HG02938 (cell line): Measurements from ENCODE around the gene SPSB4.

ENCODE experiments used
- ATAC-seq: cut with Tn5 transposase; IDR thresholded peaks from one replicate; pipeline ENCODE4 v1.9.1; 2021; ENCODE audit warnings: mild to moderate bottlenecking, moderate library complexity; ENCODE audit not compliant: unreplicated experiment

The SPSB4 gene

DNA sequence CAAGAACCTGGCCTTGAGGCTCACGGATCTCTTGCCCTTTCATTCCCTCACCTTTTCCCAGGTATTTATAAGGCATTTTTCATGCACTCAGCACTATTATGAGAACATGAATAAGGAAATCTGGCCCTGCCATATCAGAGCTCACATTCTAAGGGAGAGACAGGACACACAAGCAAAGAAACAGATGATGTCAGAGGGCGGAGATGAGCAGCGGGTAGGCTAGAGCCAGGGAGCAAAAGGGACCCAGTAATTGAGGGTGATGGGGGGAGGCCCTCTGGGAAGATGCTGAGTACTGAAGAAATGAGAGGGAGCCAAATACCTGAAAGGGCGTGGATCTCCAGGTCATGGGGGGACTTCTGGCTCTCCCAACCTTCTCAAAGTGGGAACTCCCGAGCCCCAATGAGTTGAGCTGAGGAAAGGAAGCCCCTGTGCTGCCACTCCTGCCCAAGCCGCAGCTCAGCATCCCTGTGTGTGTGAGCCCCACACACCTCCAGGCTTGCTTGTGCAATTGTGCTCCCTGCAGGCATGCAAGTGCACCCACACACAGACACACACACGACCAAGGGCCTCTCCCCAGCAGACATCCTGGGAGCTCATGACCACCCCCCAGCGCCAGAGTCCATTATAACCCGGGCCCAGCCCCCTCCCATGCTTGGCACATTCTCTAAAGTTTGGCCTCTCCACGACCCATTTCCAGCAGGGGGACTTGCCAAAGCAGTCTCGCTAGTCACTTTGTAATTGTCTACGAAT is 99.1 kb downstream of the SPSB4 start:
- ATAC-seq = no peak

DNA sequence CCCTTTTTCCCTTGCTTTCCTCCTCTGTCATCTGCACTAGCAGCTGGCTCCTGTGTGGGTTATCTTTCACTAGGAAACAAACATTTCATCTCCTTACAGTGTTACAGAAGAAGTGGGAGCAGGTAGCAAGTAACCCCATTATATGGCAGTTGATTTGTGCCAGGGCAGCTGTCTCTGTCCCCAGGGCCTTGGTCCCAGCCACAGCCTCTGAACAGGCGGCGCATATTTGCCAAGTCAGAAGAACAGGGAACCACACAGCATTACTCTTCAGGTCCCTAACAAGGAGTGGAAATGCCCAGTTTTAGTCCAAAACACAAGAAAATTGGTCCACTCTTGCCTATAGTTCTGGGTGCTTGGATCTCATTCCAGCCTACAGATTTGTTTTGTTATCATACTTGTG is 99.8 kb downstream of the SPSB4 start:
- no peak for ATAC-seq

DNA sequence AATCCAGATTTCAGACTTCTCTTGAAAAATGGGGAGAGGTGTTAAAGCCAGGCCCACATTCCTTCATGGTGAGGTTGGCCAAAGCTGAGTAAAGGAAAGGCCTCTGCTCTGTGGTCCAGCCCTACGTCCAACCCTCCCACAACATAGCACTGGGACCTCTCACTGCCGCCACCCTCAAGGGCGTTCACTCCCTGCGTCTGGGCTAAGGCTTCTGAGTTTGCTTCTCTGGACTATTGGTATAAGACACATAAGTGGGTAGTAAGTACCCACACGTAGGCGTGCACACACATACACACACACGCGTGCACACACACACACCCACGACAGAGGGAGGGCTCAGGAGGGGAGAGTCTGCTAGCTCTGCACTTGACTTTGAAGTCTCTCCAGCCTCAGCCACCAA is 100.3 kb downstream of the SPSB4 start:
- ATAC-seq = no peak

DNA sequence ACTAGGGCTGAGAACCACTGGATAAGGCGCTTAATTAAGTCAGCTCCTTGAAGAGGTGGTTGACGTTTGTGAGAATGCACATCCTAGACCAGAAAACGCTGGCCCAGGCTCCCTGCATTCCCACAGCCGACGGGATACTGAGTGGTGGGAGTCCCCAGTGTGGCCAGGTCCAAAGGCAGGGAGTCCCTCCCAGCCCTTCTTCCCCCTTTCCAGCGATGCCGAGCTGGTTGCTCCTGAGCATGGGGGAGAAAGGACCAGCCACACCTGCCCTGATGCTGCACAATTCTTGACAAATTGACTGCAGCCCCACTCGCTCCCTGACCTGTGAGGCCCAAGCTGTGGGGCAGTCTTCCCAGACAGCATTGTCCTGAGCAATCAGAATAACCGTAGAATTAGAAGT is 101.0 kb downstream of the SPSB4 start:
- no peak for ATAC-seq

DNA sequence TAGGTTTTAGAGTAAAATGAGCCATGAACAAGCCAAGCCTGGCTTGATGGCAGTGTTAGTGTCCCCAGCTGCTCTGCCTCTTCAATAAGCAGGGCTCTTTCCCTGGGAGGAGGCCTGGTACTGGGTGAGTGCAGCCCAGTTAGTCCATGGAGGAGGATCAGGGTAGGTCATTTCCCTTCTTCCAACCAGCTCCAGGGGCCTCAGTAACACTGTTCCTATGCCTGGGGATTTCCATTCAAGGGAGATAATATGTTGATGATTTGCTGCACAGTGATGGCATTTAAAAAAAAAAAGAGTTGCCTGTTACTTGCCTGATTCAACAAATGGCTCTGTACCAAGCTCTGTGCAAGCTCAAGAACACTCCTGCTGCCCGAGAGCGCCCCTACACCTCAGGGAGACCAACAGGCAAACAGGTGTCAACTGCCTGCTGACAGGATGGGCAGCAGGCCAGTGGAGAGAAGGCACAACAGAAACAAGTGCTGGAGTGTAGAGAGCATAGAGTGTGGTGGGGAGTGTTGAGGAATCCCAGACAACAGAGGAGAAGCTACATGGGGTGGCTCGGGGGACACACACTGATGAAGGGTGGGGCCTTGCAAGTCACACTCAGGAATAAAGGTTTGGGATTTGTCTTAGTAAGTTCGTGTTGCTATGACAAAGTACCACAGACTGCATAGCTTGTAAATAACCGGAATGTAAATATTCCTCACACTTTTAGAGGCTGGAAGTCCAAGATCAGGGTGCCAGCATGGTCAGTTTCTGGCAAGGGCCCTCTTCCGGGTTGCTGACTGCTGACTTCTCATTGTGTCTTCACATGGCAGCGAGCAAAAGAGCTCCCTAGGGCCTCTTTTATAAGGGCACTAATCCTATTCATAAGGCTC is 101.9 kb downstream of the SPSB4 start:
- ATAC-seq = no peak

DNA sequence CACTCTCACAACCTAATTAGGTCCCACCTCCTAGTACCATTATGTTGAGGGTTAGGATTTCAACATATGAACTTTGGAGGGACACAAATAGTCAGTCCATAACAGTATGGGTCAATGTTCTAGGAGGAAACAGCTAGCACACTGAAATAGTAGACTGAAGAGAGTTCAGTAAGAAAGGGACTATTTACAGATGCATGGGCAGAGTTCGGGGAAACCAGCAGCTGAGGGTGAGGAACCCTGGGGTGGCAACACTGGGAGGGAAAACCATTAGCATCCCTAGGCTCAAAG is 102.5 kb downstream of the SPSB4 start:
- no peak for ATAC-seq

DNA sequence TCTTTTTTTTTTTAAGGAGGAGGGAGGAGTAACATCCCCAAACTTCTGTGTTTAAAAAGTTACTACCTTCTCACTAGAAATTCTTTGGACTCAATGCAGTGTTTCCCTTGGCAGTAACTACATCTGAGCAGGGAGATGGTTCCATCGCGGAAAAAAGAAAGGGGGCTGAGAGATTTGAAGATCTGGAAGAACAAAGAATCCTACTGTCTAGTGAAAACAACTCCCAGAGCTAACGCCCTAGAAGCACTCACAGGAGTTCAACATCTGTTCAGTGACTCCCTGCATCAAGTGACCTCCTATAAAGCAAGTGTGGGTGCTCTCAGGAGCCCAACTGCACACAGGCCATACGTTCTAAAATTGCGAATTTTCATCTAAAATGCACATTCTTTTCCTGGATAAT is 113.7 kb downstream of the SPSB4 start:
- ATAC-seq = no peak

DNA sequence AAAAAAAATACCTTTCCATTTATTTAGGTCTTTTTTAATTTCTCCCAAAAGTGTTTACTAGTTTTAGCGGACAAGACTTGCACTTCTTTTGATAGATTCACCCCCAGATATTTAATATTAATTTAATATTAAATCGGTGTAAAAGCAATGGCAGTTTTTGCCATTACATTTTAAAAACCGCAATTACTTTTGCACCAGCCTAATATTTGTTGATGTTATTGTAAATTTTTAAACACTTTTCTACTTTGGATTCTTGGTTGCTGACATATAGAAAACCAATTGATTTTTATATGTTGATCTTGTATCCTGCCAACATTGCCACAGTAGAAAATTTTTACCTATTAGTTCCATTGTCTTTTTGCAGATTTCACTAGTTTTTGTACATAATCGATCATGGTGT is 116.5 kb downstream of the SPSB4 start:
- no peak for ATAC-seq

DNA sequence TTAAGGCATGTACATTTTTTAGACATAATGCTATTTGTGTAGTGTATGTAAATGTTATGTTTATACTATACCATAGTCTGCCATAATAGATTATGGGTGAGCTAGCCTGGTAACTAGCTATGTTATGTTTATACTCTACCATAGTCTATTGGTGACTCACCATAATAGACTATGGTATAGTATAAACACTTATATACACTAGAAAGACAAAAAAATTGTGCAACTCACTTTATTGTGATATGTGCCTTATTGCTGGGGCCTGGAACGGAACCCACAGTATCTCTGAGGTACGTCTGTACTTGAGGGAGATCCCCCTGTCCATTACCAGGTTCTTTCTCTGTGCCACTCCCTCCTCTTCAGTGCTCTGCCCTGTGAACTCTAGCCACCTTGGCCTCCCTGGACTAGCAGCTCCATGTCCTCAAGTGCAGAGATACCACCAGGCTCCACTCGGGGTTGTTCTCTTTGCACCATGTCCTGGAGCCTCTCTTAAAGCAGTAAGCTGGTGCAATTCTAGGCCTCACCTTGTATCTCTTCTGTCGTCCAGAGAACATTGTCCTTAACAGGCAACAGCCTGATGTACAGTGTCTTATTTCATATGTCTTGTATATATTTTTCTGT is 119.6 kb downstream of the SPSB4 start:
- ATAC-seq = no peak

DNA sequence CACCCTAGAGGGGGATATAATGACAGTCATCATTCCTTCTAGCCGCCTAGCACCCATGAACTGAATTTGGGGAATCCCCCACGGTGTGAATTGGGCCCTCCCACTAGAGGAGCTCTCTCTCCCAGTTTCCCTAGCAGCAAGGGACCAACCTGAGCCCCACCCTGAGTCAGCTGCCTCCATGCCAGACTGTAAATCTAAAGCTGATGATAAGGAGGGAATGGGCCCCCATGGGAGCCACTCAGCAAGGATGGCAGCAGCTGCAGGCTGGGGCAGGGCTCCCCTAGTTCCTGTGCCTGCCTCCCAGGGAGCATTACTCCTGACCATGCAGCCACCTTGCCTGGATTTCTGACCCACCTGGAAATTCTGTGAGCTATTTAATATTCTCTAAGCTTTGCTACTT is 123.5 kb downstream of the SPSB4 start:
- no peak for ATAC-seq

DNA sequence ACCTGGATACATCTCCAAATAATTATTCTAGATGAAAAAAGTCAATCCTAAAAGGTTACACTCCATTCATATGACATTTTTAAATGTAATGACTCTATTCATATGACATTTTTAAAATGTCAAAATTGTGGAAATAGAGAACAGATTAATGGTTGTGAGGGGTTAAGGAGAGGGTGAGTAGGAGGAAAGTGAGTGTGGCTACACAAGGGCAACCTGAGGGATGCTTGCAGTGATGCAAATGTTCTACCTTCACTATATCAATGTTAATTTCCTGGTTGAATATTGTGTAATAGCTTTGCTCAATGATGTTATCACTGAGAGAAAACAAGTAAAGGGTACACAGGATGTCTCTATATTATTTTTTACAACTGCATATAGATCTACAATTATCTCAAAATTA is 125.6 kb downstream of the SPSB4 start:
- no peak for ATAC-seq

DNA sequence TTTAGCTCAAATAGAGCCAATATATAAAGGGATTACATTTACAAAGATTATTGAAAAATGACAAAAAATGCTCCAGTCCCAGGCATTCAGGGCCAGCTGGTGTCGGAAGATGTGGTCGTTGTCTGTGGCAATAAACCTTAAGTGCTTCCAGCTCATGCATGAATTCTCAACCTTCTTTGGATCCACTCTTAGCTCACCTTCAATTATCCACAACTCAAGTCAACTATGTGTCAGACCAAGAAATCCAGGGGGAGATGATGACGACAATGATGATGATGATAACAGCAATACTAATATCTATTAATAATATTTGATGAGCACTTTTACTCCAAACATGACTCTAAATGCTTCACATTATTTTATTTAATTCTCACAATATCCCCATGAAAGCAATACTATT is 126.9 kb downstream of the SPSB4 start:
- ATAC-seq = no peak

DNA sequence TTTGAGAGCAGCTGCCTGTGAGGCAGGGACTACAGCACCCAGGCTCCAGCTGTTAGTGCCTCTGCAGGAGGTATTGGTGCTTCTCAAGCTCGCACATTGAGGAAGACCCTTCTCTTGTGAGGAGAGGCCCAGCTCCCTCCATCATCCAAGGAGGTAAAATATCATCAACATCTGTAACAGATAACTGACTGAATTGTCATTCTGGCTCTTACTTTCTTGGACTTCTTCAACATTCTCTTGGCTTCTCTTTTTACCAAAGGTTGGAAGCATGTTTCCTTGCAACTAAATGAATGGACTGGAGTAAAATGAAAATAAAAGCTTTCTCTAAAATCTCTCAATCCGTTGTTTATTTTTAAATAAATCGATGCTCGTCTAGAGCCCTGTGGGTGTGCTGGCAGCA is 127.4 kb downstream of the SPSB4 start:
- no peak for ATAC-seq

DNA sequence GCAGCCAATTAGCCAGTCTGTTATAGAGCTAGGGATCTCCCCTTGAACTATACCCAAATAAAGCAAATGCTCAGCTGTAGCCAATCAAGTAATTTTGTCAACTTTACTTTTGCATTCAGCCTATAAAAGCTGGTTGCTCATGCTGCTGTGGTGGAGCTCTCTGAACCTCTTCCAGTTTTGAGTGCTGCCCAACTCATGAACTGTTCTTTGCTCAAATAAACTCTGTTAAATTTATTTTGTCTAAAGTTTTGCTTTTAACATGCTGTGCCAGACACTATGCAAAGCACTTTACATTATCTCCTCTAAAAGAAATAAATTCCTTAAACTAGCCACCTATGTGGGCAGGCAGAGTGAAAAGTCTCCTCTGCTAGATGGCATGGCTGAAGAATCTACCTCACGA is 128.8 kb downstream of the SPSB4 start:
- no peak for ATAC-seq

DNA sequence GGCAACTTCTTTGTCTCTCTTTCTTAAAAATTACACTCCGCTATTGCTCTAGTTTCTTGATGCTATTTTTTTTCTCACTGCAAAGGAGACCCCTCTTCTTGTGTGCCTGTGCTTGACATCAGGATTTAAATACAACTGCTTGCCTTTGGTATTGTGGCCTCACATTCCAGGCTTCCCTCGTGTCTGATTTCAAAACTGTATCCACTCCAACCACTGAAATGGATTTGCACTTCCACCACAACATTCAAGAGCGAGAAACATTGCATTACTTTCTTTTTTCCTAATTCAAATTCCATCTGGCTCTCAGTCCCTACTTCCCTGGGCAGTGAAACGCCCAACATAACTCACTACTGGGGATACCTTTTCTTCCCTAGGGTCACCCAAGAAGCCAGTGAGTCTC is 130.0 kb downstream of the SPSB4 start:
- no peak for ATAC-seq

DNA sequence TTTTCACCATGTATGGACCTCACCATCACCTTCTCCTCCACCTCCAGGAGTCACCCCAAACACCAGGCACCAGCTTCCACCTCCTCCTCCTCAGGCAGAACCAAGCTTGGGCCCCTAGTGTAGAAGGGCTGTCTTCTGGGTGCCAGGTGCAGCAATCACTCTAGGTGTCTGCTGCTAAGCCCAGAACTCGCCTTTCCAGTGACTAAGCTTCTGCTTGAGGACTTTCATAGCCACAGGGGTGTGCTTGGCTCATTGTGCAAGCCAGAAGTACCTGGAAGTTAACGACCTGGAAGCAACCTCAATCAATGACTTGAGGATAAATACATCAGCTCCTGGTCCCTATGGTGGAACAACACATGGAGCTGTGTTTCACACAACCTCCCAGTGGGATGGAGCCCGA is 130.7 kb downstream of the SPSB4 start:
- no peak for ATAC-seq

DNA sequence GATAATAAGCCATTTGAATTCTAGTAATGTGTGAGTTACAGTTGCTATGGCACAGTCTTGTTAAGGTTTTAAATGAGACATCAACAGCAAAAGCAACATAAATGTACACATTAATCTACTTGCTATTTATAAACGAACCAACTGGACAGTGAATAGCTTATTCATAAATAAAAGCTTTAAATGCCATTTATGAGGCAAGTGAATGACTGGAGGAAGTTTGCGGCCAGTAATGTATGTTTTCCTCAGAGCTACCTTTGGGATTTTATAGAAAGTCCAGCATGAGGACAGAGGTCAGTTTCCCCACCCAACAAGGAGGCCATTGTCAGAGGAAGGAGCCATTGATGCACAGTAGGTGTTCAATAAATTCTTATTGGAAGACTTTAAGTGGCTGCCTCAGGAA is 132.5 kb downstream of the SPSB4 start:
- ATAC-seq = no peak

DNA sequence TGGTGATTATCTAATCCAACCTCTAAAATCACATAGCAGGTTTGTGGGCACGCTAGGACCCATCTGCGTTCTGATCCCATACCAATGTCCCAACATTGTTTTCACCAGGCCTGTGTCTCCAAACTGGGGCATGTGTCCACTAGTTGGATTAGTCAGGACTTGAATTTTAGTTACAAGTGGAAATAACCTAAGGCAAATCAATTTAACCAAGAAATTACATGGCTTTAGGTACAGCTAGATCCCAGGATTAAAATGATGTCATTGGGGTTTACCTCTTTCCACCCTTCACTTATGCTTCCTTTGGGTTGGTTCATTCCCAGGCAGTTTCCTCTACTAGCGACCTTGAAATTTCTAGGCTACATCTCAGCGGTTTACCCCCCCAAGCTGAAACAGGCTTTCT is 133.3 kb downstream of the SPSB4 start:
- ATAC-seq = no peak

DNA sequence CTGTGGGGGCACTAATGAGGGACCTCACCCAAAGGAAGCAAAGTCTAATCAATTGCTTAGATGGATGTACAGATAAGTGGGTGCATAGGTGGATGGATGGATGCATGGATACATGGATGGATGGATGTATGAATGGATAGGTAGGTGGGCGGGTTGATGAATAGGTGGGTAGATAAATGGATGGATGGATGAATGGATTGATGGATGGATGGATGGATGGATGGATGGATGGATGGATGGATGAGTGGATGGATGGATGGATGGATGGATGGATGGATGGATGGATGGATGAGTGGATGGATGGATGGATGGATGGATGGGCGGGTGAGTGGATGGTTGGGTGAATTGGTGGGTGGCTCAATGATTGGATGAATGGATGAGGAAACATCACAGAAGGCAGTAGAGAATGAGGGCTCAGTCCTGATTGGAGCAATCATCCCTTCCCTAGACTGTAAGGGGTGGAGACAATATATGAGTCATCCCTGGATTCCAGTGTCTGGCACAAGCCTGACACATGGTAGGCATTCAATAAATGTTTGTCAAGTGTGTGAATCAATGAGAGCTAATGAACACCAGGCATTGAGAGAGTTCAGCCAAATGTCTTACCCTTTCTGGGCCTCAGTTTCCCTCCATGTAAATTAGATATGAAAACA is 140.1 kb downstream of the SPSB4 start:
- no peak for ATAC-seq

DNA sequence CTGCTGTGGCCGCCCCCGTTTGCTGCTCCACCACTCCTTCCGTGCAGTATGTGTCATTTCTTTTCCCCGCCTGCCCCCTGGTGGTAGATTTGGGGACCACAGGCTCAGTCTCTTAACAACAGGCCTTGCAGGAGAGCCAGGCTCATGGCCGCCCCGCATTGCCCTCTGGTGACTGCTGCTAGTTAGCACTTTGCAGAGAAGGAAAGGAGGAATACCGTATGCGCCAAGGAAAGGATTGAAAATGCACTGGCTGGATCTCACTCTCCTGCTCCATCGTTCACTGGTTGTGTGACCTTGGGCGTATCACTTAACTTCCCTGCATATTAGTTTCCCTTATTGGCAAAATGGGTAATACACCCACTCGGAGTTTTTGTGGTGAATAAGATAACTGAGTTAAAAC is 141.2 kb downstream of the SPSB4 start:
- peak; percentile 100 for ATAC-seq

DNA sequence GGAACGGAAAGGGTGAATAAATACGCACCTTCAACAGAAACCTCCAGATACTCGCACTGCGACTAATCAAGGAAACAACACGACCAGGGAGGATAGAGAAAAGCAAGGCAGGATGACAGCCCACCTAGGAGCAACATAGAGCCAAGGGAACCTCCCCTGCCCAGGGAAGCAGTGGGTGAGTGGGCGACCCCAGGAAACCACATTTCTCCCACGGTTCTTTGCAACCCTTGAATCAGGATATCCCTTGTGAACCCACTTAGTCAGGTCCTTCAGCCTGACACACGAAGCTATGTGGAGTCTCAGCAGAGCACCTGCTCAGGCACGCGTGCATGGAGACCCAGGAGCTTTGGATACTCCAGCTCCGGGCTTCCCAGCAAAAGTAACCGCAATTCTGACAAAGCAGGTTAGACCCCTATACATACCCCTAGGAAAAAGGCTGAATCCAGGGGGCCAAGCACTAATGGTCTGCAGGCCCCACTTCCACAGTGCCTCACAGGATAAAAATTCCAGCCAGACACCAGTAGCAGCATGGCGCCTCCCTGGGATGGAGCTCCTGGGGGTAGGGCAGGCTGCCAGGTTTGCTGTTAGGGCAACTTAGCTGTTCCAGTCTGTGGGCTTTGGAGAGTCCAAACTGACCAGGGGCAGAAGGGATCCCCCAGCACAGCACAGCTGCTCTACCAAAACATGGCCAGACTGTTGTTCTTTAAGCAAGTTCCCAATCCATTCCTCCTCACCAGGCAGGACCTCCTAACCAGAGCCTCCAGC is 142.1 kb downstream of the SPSB4 start:
- no peak for ATAC-seq
